ENCODE data around the gene RET.

- TF ChIP-seq SUZ12 (IDR thresholded peaks at IDR 0.05; ENCODE audit: extremely low read depth, insufficient read depth, insufficient read length) (no peak), ZNF274 (IDR thresholded peaks at IDR 0.05; ENCODE audit: low read depth, low read length) (no peak)
Measured at GRCh38 chr10:43043342-43043772, 33.5 kb upstream of the RET start.
